SK-N-SH treated with all-trans-retinoic acid at 6 μM for 48 hours (cell line): Measurements from ENCODE around the gene C16orf96.
A peak's percentile ranks its signal among the peaks of the same experiment; 100 is the strongest.

Experiments
- ARNTL ChIP-seq: fragments of 450-650 bp; formaldehyde crosslinking; IDR thresholded peaks from 2 replicates; pipeline ENCODE4 v1.5.0; 2020; ENCODE audit warnings: low read depth, mild to moderate bottlenecking, moderate library complexity, borderline replicate concordance
- ESRRG ChIP-seq: fragments of 250-450 bp; sonication (Bioruptor Pico); IDR thresholded peaks from 2 replicates; pipeline ENCODE4 v1.6.1; 2021; ENCODE audit warnings: mild to moderate bottlenecking
- ISL1 ChIP-seq: fragments of 250-450 bp; sonication (Bioruptor Pico); IDR thresholded peaks from 2 replicates; pipeline ENCODE4 v2.1.2; 2022; ENCODE audit warnings: mild to moderate bottlenecking, moderate library complexity
- PPARA ChIP-seq: fragments of 250-450 bp; sonication (Bioruptor Pico); IDR thresholded peaks from 2 replicates; pipeline ENCODE4 v1.5.0; 2020; ENCODE audit warnings: mild to moderate bottlenecking, borderline replicate concordance
- TCF4 ChIP-seq: fragments of 250-450 bp; sonication (Bioruptor Pico); IDR thresholded peaks from 2 replicates; pipeline ENCODE4 v1.8.0; 2021; ENCODE audit warnings: mild to moderate bottlenecking, moderate library complexity, borderline replicate concordance
- ZC3H10 ChIP-seq: fragments of 250-450 bp; sonication (Bioruptor Pico); IDR thresholded peaks from 2 replicates; pipeline ENCODE4 v1.5.1; 2021; ENCODE audit warnings: mild to moderate bottlenecking, moderate library complexity
- ZFP3 ChIP-seq: fragments of 250-450 bp; sonication (Bioruptor Pico); IDR thresholded peaks from 2 replicates; pipeline ENCODE4 v1.5.0; 2020; ENCODE audit warnings: mild to moderate bottlenecking, moderate library complexity
- ZFP30 ChIP-seq: fragments of 450-650 bp; formaldehyde crosslinking; IDR thresholded peaks from 2 replicates; pipeline ENCODE4 v1.5.0; 2022; ENCODE audit warnings: mild to moderate bottlenecking, moderate library complexity
- ZNF565 ChIP-seq: fragments of 450-650 bp; formaldehyde crosslinking; conservative IDR thresholded peaks from 2 replicates; pipeline ENCODE4 v1.5.0; 2020; ENCODE audit warnings: low read depth, mild to moderate bottlenecking, moderate library complexity
- ZNF8 ChIP-seq: fragments of 450-650 bp; formaldehyde crosslinking; IDR thresholded peaks from 2 replicates; pipeline ENCODE4 v1.5.0; 2020; ENCODE audit warnings: mild to moderate bottlenecking, moderate library complexity
- TF ChIP-seq, protein P1 (sequence below): fragments of 250-450 bp; sonication (Bioruptor Pico); IDR thresholded peaks from 2 replicates; pipeline ENCODE4 v1.5.0; 2020; ENCODE audit warnings: mild to moderate bottlenecking, moderate library complexity
- TF ChIP-seq, protein P2 (sequence below): fragments of 250-450 bp; sonication (Bioruptor Pico); IDR thresholded peaks from 2 replicates; pipeline ENCODE4 v1.8.0; 2020; ENCODE audit warnings: mild to moderate bottlenecking, moderate library complexity, borderline replicate concordance
- TF ChIP-seq, protein P3 (sequence below): fragments of 250-450 bp; sonication (Bioruptor Pico); IDR thresholded peaks from 2 replicates; pipeline ENCODE4 v1.8.0; 2021; ENCODE audit warnings: low read depth, mild to moderate bottlenecking, moderate library complexity, borderline replicate concordance

DNA sequence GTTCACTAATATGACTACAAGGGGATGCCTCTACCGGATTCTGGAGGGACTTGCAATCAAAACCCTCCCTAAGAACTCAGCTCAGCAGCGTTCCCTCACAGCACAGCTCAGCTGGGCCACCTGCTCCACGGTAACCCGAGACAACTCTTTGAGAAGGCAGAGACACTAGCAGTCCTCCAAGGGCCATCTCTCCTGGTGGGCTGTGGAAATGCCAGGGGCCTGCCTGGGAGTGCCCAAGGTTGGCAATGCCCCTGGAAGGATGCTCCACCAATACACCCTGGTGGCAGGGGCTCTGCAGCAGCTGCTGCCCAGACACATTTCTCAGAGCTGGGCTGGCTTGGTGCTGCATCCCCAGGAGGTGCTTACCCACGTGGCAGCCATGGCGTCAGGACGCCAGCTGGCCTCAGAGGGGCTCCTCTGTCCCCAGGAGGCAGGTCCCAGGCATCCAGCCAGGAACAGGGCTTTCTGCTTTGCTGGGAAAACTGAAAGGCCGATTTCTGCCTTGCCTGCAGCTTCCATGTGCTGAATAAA lies 34.0 kb upstream of the C16orf96 start:
- TF ChIP-seq ESRRG (no peak), ZFP3 (CRISPR knock-in tag) (no peak), PPARA (CRISPR knock-in tag) (no peak), ZC3H10 (CRISPR knock-in tag) (no peak), ZFP30 (CRISPR knock-in tag) (no peak), ARNTL (CRISPR knock-in tag) (no peak), TCF4 (CRISPR knock-in tag) (peak; percentile 14; the same call in 1 of the 2 replicates), ISL1 (CRISPR knock-in tag) (no peak), ZNF565 (no peak), ZNF8 (CRISPR knock-in tag) (no peak)
- TF ChIP-seq, protein P1, sequence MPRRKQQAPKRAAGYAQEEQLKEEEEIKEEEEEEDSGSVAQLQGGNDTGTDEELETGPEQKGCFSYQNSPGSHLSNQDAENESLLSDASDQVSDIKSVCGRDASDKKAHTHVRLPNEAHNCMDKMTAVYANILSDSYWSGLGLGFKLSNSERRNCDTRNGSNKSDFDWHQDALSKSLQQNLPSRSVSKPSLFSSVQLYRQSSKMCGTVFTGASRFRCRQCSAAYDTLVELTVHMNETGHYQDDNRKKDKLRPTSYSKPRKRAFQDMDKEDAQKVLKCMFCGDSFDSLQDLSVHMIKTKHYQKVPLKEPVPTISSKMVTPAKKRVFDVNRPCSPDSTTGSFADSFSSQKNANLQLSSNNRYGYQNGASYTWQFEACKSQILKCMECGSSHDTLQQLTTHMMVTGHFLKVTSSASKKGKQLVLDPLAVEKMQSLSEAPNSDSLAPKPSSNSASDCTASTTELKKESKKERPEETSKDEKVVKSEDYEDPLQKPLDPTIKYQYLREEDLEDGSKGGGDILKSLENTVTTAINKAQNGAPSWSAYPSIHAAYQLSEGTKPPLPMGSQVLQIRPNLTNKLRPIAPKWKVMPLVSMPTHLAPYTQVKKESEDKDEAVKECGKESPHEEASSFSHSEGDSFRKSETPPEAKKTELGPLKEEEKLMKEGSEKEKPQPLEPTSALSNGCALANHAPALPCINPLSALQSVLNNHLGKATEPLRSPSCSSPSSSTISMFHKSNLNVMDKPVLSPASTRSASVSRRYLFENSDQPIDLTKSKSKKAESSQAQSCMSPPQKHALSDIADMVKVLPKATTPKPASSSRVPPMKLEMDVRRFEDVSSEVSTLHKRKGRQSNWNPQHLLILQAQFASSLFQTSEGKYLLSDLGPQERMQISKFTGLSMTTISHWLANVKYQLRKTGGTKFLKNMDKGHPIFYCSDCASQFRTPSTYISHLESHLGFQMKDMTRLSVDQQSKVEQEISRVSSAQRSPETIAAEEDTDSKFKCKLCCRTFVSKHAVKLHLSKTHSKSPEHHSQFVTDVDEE (CRISPR knock-in tag) = no peak
- TF ChIP-seq, protein P2, sequence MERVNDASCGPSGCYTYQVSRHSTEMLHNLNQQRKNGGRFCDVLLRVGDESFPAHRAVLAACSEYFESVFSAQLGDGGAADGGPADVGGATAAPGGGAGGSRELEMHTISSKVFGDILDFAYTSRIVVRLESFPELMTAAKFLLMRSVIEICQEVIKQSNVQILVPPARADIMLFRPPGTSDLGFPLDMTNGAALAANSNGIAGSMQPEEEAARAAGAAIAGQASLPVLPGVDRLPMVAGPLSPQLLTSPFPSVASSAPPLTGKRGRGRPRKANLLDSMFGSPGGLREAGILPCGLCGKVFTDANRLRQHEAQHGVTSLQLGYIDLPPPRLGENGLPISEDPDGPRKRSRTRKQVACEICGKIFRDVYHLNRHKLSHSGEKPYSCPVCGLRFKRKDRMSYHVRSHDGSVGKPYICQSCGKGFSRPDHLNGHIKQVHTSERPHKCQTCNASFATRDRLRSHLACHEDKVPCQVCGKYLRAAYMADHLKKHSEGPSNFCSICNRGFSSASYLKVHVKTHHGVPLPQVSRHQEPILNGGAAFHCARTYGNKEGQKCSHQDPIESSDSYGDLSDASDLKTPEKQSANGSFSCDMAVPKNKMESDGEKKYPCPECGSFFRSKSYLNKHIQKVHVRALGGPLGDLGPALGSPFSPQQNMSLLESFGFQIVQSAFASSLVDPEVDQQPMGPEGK (CRISPR knock-in tag) = no peak
- TF ChIP-seq, protein P3, sequence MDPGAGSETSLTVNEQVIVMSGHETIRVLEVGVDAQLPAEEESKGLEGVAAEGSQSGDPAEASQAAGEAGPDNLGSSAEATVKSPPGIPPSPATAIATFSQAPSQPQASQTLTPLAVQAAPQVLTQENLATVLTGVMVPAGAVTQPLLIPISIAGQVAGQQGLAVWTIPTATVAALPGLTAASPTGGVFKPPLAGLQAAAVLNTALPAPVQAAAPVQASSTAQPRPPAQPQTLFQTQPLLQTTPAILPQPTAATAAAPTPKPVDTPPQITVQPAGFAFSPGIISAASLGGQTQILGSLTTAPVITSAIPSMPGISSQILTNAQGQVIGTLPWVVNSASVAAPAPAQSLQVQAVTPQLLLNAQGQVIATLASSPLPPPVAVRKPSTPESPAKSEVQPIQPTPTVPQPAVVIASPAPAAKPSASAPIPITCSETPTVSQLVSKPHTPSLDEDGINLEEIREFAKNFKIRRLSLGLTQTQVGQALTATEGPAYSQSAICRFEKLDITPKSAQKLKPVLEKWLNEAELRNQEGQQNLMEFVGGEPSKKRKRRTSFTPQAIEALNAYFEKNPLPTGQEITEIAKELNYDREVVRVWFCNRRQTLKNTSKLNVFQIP = no peak
